ENCODE data around the gene SLCO1B3.
"Not testable (repeated sequence)": the region's sequence is repeated elsewhere in the genome, so short reads cannot be mapped to it uniquely, and the experiment has no call there.

Gene SLCO1B3

GRCh38 chr12:20810487-20810886 is at the start of gene SLCO1B3:
SLCO1B3 (plus strand) TSS chr12:20810705; CDS start chr12:20815739, 5,034 bp downstream.
- in situ Hi-C loops (cut with MboI; ENCODE audit: low sequenced_read_pairs) = no loop called here

GRCh38 chr12:20777420-20777819 is 33.1 kb upstream of the SLCO1B3 start:
- in situ Hi-C loops (cut with MboI; ENCODE audit: low sequenced_read_pairs) = no loop called here

GRCh38 chr12:20778969-20779368 is 31.5 kb upstream of the SLCO1B3 start:
- in situ Hi-C loops (cut with MboI; ENCODE audit: low sequenced_read_pairs) = no loop called here

- in situ Hi-C loops (cut with MboI; ENCODE audit: low sequenced_read_pairs) = not testable (repeated sequence)
Observed at GRCh38 chr12:20779971-20780370, 30.5 kb upstream of the SLCO1B3 start.

- in situ Hi-C loops (cut with MboI; ENCODE audit: low sequenced_read_pairs) = not testable (repeated sequence)
Observed at GRCh38 chr12:20783796-20784357, 26.6 kb upstream of the SLCO1B3 start.

GRCh38 chr12:20792971-20793370 is 17.5 kb upstream of the SLCO1B3 start:
- in situ Hi-C loops (cut with MboI; ENCODE audit: low sequenced_read_pairs) = no loop called here

- in situ Hi-C loops (cut with MboI; ENCODE audit: low sequenced_read_pairs) = no loop called here
Observed at GRCh38 chr12:20798554-20798953, 12.0 kb upstream of the SLCO1B3 start.

GRCh38 chr12:20800160-20800559 is 10.3 kb upstream of the SLCO1B3 start:
- in situ Hi-C loops (cut with MboI; ENCODE audit: low sequenced_read_pairs) = no loop called here

GRCh38 chr12:20801035-20801434 is 9.5 kb upstream of the SLCO1B3 start:
- in situ Hi-C loops (cut with MboI; ENCODE audit: low sequenced_read_pairs) = no loop called here

- in situ Hi-C loops (cut with MboI; ENCODE audit: low sequenced_read_pairs) = no loop called here
Observed at GRCh38 chr12:20805921-20806320, 4.6 kb upstream of the SLCO1B3 start.

GRCh38 chr12:20807192-20808080 is 3.1 kb upstream of the SLCO1B3 start:
- in situ Hi-C loops (cut with MboI; ENCODE audit: low sequenced_read_pairs) = no loop called here

GRCh38 chr12:20808521-20808920 is 2.0 kb upstream of the SLCO1B3 start:
- in situ Hi-C loops (cut with MboI; ENCODE audit: low sequenced_read_pairs) = no loop called here

- in situ Hi-C loops (cut with MboI; ENCODE audit: low sequenced_read_pairs) = no loop called here
Observed at GRCh38 chr12:20815574-20815973, 5.1 kb downstream of the SLCO1B3 start.

GRCh38 chr12:20822415-20822814 is 11.9 kb downstream of the SLCO1B3 start:
- in situ Hi-C loops (cut with MboI; ENCODE audit: low sequenced_read_pairs) = no loop called here

- in situ Hi-C loops (cut with MboI; ENCODE audit: low sequenced_read_pairs) = no loop called here
Observed at GRCh38 chr12:20822925-20823324, 12.4 kb downstream of the SLCO1B3 start.

- in situ Hi-C loops (cut with MboI; ENCODE audit: low sequenced_read_pairs) = no loop called here
Observed at GRCh38 chr12:20829919-20830318, 19.4 kb downstream of the SLCO1B3 start.

GRCh38 chr12:20830456-20830855 is 20.0 kb downstream of the SLCO1B3 start:
- in situ Hi-C loops (cut with MboI; ENCODE audit: low sequenced_read_pairs) = no loop called here

GRCh38 chr12:20832911-20833310 is 22.4 kb downstream of the SLCO1B3 start:
- in situ Hi-C loops (cut with MboI; ENCODE audit: low sequenced_read_pairs) = no loop called here

GRCh38 chr12:20852649-20853048 is 42.1 kb downstream of the SLCO1B3 start:
- in situ Hi-C loops (cut with MboI; ENCODE audit: low sequenced_read_pairs) = no loop called here

- in situ Hi-C loops (cut with MboI; ENCODE audit: low sequenced_read_pairs) = no loop called here
Observed at GRCh38 chr12:20863056-20863455, 52.6 kb downstream of the SLCO1B3 start.

GRCh38 chr12:20865873-20866272 is 55.4 kb downstream of the SLCO1B3 start:
- in situ Hi-C loops (cut with MboI; ENCODE audit: low sequenced_read_pairs) = no loop called here

- in situ Hi-C loops (cut with MboI; ENCODE audit: low sequenced_read_pairs) = no loop called here
Observed at GRCh38 chr12:20868277-20868676, 57.8 kb downstream of the SLCO1B3 start.
